Fibroblast of the aortic adventitia (primary cell): Measurements from ENCODE around the gene GAB2. TPM values are rescaled to one million over a fixed set of nuclear protein-coding genes. Genes with fewer than 3 reads are reported as not detected.

Experiments
- DNase-seq: peaks from one replicate; pipeline ENCODE4 v3.0.0-alpha.2; 2010; ENCODE audit warnings: low read depth
- H3K4me3 ChIP-seq: 2 replicates; pipeline ENCODE4 v1.5.1; 2011; ENCODE audit warnings: low read depth, mild to moderate bottlenecking, control low read depth, low read length, moderate library complexity
- CTCF ChIP-seq: IDR thresholded peaks from 2 replicates; pipeline ENCODE4 v1.5.1; 2011; ENCODE audit warnings: mild to moderate bottlenecking, low read length, control low read depth, inconsistent platforms; ENCODE audit not compliant: insufficient read depth
- total RNA-seq: library from RNA; depleted of rRNA; stranded (reverse); fragments of >200 nt; gene quantifications from 2 replicates; pipeline ENCODE4 v1.2.3, GENCODE V29; 2012; ENCODE audit warnings: low replicate concordance

The GAB2 gene
- total RNA-seq, 1 donor = 16.4 TPM

GRCh38 chr11:78444726-78445125 is 27.1 kb upstream of the GAB2 start:
- DNase-seq = no peak
- no peak for TF ChIP-seq CTCF
- H3K4me3 ChIP-seq = no peak overlapping the region

- no peak for DNase-seq
- TF ChIP-seq CTCF = no peak
- no peak overlapping the region for H3K4me3 ChIP-seq
These were observed 24.3 kb upstream of the GAB2 start for GRCh38 chr11:78441956-78442355.

DNA sequence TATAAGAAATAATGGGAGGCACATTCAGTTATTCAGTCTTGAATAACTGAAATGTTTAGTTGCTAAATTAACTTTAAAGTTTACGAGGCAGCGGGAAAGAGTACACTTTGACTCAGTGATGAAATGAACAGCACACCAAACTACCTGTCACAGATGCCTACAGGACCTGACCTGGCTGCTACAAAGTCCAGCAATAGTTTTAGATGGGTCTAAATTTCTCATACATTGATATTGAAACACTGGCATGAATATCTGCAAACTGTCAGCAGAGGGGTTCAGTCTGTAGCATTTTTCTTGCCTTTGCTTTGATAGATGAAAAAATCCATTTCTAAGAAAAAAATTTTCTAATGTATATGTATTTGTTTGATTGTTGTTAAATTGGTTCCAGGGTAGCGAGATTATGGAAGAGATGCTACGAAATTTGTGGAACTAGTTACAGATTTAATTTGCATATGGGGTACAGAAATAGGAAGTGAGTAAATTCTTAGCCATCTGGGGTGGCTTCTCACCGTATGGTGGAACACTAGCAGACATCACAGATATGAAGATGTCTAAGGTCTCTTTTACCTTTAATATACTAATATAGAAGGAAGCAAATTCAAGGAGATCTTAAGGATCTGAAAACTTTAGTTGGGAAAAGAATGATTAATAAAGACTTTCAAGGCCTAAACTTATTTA is 20.8 kb upstream of the GAB2 start:
- H3K4me3 ChIP-seq = no peak overlapping the region
- DNase-seq = no peak
- TF ChIP-seq CTCF = no peak

GRCh38 chr11:78432956-78433355 is 15.3 kb upstream of the GAB2 start:
- no peak overlapping the region for H3K4me3 ChIP-seq
- DNase-seq = no peak
- no peak for TF ChIP-seq CTCF

GRCh38 chr11:78432058-78432515 is 14.5 kb upstream of the GAB2 start:
- H3K4me3 ChIP-seq = no peak overlapping the region
- peak; percentile 53 for TF ChIP-seq CTCF
- peak; percentile 39 for DNase-seq

- no peak overlapping the region for H3K4me3 ChIP-seq
- no peak for TF ChIP-seq CTCF
- no peak for DNase-seq
These were observed 12.0 kb upstream of the GAB2 start for GRCh38 chr11:78429660-78430059.

DNA sequence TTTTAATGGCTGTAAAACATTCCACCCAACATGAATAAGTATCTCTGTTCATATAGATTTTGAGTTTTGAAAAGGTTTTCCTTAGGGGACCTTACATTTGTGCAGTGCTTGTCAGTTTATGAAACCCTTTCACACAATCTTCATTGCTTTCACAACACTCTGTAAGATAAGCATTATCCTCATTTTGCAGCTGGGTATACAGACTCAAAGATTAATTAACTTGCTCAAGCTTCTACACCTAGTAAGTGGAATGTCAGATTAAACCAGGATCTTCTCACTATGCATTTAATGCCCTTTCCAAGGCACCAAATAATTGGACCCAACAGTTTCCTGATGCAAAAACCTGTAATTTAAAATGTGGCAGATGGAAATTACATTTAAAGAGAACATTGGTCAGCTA is 11.6 kb upstream of the GAB2 start:
- H3K4me3 ChIP-seq = no peak overlapping the region
- DNase-seq = no peak
- no peak for TF ChIP-seq CTCF
